ENCODE results near the gene INHBB. TPM values are rescaled to one million over a fixed set of nuclear protein-coding genes. Genes with fewer than 3 reads are reported as not detected.

Gene INHBB
- total and polyA plus RNA-seq, 4 donors, result 0.97 to 7.8 (median 5.8) TPM

DNA sequence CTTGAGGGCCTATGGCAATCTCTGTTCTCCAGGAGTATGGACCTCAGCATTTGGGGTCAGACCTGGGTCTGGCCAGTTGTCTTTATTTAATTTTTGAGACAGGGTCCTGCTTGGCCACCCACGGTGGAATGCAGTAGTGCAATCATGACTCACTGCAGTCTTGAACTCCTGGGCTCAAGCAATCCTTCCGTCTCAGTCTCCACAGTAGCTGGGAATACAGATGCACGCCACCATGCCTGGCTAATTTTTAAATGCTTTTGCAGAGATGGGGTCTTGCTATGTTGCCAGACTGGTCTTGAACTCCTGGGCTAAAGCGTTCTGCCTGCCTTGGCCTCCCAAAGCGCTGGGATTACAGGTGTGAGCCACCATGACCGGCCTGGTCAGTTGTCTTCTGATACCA is 46.4 kb upstream of the INHBB start:
- Histone ChIP-seq H3K4me1 (ENCODE audit: control insufficient read depth in 5 of 5, insufficient read depth in 5 of 5, low read length in 5 of 5) (peaks cover 0 to 3% (median 0%) of the 10 kb centered on the region in 5 donors), H3K27me3 (ENCODE audit: control insufficient read depth in 3 of 3, insufficient read depth in 3 of 3, low read length in 2 of 3) (no peaks in the 10 kb centered on the region), H3K4me3 (no peak overlapping the region), H3K9ac (ENCODE audit: insufficient read depth in 1 of 2, low read length in 2 of 2) (no peak overlapping the region), H3K36me3 (ENCODE audit: control insufficient read depth in 4 of 4, insufficient read depth in 4 of 4, low read length in 4 of 4) (peaks cover 3 to 41% (median 13%) of the 10 kb centered on the region in 4 donors), H3K9me3 (ENCODE audit: control insufficient read depth in 4 of 4, insufficient read depth in 3 of 4, low read length in 3 of 4) (no peaks in the 10 kb centered on the region), H3K27ac (ENCODE audit: low read depth in 1 of 2, low read length in 1 of 2) (no peak overlapping the region)
- DNase-seq (no peak), ATAC-seq (ENCODE audit: insufficient read depth, low FRiP score) (no peak)
- TF ChIP-seq, protein P1, sequence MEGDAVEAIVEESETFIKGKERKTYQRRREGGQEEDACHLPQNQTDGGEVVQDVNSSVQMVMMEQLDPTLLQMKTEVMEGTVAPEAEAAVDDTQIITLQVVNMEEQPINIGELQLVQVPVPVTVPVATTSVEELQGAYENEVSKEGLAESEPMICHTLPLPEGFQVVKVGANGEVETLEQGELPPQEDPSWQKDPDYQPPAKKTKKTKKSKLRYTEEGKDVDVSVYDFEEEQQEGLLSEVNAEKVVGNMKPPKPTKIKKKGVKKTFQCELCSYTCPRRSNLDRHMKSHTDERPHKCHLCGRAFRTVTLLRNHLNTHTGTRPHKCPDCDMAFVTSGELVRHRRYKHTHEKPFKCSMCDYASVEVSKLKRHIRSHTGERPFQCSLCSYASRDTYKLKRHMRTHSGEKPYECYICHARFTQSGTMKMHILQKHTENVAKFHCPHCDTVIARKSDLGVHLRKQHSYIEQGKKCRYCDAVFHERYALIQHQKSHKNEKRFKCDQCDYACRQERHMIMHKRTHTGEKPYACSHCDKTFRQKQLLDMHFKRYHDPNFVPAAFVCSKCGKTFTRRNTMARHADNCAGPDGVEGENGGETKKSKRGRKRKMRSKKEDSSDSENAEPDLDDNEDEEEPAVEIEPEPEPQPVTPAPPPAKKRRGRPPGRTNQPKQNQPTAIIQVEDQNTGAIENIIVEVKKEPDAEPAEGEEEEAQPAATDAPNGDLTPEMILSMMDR (IDR thresholded peaks at IDR 0.05; ENCODE audit: control extremely low read depth, extremely low read depth), result no peak
- WGBS, 2 donors, result 97% methylated on average over 6 of the region's 6 CpGs

DNA sequence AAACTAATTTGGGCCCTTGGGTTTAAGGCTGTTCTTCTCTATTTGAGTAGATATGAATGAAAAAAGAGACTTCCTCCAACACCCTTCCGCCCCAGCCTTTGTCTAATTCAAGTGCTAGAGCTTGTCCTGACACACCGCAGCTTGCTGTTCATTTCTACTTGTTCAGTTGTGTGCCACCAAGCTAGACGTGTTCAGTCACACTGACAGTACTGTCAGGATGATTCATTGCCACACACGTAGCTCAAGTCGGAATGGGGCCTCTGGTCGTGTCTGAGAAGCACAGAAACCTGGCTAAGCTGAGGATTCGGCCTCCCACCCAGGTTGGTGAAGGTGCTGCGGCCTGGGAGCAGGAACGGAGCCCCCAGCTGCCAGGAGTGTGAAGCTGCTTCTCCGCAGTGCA is 45.6 kb upstream of the INHBB start:
- H3K9me3 ChIP-seq (ENCODE audit: control insufficient read depth in 4 of 4, insufficient read depth in 3 of 4, low read length in 3 of 4), result no peaks in the 10 kb centered on the region
- no peaks in the 10 kb centered on the region for H3K4me1 ChIP-seq (ENCODE audit: control insufficient read depth in 5 of 5, insufficient read depth in 5 of 5, low read length in 5 of 5)
- peaks cover 3 to 40% (median 13%) of the 10 kb centered on the region in 4 donors for H3K36me3 ChIP-seq (ENCODE audit: control insufficient read depth in 4 of 4, insufficient read depth in 4 of 4, low read length in 4 of 4)
- no peaks in the 10 kb centered on the region for H3K27me3 ChIP-seq (ENCODE audit: control insufficient read depth in 3 of 3, insufficient read depth in 3 of 3, low read length in 2 of 3)
- ATAC-seq (ENCODE audit: insufficient read depth, low FRiP score) (no peak), DNase-seq (no peak)
- TF ChIP-seq, protein P1 (IDR thresholded peaks at IDR 0.05; ENCODE audit: control extremely low read depth, extremely low read depth), result no peak
- WGBS, 2 donors, result 89 to 91% methylated on average over 10 of the region's 10 CpGs
- no peak overlapping the region for H3K27ac ChIP-seq (ENCODE audit: low read depth in 1 of 2, low read length in 1 of 2)
- H3K9ac ChIP-seq (ENCODE audit: insufficient read depth in 1 of 2, low read length in 2 of 2), result no peak overlapping the region
- no peak overlapping the region for H3K4me3 ChIP-seq

DNA sequence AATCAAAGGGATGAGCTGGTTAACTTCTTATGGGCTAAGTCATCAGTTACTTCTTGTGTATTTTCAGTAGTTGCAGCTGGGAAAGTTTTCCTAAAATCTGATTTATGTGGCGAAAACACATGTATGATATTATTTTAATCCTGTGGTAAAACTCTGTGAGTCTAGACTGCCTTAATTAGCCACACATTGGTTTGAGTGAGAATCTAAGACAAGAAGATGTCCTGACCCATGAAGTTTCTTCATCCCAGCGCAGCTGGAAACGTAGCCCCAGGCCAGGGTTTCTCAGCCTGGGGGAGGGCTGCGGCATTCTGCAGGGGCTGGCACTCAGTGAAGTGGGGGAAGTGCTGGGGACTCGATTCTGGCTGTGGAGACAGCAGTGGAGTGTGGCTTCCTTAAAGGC is 44.7 kb upstream of the INHBB start:
- ATAC-seq (ENCODE audit: insufficient read depth, low FRiP score) (no peak), DNase-seq (no peak)
- Histone ChIP-seq H3K9ac (ENCODE audit: insufficient read depth in 1 of 2, low read length in 2 of 2) (no peak overlapping the region), H3K27ac (ENCODE audit: low read depth in 1 of 2, low read length in 1 of 2) (no peak overlapping the region), H3K4me3 (no peak overlapping the region), H3K4me1 (ENCODE audit: control insufficient read depth in 5 of 5, insufficient read depth in 5 of 5, low read length in 5 of 5) (no peaks in the 10 kb centered on the region), H3K9me3 (ENCODE audit: control insufficient read depth in 4 of 4, insufficient read depth in 3 of 4, low read length in 3 of 4) (no peaks in the 10 kb centered on the region), H3K27me3 (ENCODE audit: control insufficient read depth in 3 of 3, insufficient read depth in 3 of 3, low read length in 2 of 3) (no peaks in the 10 kb centered on the region), H3K36me3 (ENCODE audit: control insufficient read depth in 4 of 4, insufficient read depth in 4 of 4, low read length in 4 of 4) (peaks cover 3 to 39% (median 11%) of the 10 kb centered on the region in 4 donors)
- TF ChIP-seq, protein P1 (IDR thresholded peaks at IDR 0.05; ENCODE audit: control extremely low read depth, extremely low read depth), result no peak
- 86 to 89% methylated on average over 5 of the region's 5 CpGs for WGBS, 2 donors

DNA sequence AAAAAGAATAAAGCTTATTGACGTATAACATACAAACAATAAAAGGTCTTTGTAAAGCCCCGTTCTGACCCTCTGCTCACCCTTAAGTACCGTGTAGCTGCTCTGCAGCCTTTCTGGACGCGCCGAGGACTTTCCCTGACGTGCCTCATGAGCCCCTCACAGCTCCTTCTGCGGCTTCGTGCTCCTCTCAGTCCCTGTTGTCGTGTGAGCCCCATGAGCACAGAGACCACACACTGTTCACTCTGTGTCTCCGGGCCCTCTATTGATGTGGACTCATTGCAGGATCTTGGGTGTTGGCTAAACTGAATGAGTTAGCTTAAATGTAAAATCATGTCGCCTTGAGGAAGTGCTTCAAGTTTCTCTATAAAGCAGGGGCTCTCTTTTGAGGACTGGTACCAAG is 43.6 kb upstream of the INHBB start:
- H3K27me3 ChIP-seq (ENCODE audit: control insufficient read depth in 3 of 3, insufficient read depth in 3 of 3, low read length in 2 of 3), result no peaks in the 10 kb centered on the region
- TF ChIP-seq, protein P1 (IDR thresholded peaks at IDR 0.05; ENCODE audit: control extremely low read depth, extremely low read depth), result no peak
- H3K4me3 ChIP-seq, result no peak overlapping the region
- DNase-seq (no peak), ATAC-seq (ENCODE audit: insufficient read depth, low FRiP score) (no peak)
- no peaks in the 10 kb centered on the region for H3K4me1 ChIP-seq (ENCODE audit: control insufficient read depth in 5 of 5, insufficient read depth in 5 of 5, low read length in 5 of 5)
- H3K36me3 ChIP-seq (ENCODE audit: control insufficient read depth in 4 of 4, insufficient read depth in 4 of 4, low read length in 4 of 4), result peaks cover 3 to 38% (median 9%) of the 10 kb centered on the region in 4 donors
- H3K9ac ChIP-seq (ENCODE audit: insufficient read depth in 1 of 2, low read length in 2 of 2), result no peak overlapping the region
- 85 to 91% methylated on average over 12 of the region's 12 CpGs for WGBS, 2 donors
- H3K9me3 ChIP-seq (ENCODE audit: control insufficient read depth in 4 of 4, insufficient read depth in 3 of 4, low read length in 3 of 4), result no peaks in the 10 kb centered on the region
- no peak overlapping the region for H3K27ac ChIP-seq (ENCODE audit: low read depth in 1 of 2, low read length in 1 of 2)
